IMR-90 (cell line): ENCODE results near the gene MTMR2. TPM values are rescaled to one million over a fixed set of nuclear protein-coding genes. Genes with fewer than 3 reads are reported as not detected.
"Not testable (repeated sequence)": the region's sequence is repeated elsewhere in the genome, so short reads cannot be mapped to it uniquely, and the experiment has no call there.

Experiments used
- ATAC-seq: fragments of 200-7000 bp; cut with Tn5 transposase; 2 replicates; pipeline ENCODE4 v1.9.1; 2020; ENCODE audit warnings: low read depth, mild to moderate bottlenecking, moderate library complexity
- BruUV-seq: library from RNA; stranded (reverse); fragments of 400-500 nt; replicated peaks from 2 replicates; lab custom pipeline; 2021; lab: Mats Ljungman, UMichigan
- CTCF ChIA-PET: fragments of 300-600 bp; formaldehyde crosslinking; extraction: SDS; loops from one replicate; lab custom pipeline; 2021; ENCODE audit warnings: antibody characterized with exemption; lab: Yijun Ruan, JAX
- POLR2A ChIA-PET: fragments of 300-600 bp; sonication (Branson Sonifier 250); formaldehyde crosslinking; loops from one replicate; lab custom pipeline; 2022; ENCODE audit warnings: antibody characterized with exemption; ENCODE audit not compliant: unreplicated experiment; lab: Charles Lee
- DNase-seq: peaks from one replicate; pipeline ENCODE4 v3.0.0; 2013
- H2AFZ ChIP-seq: replicated peaks from 2 replicates; pipeline ENCODE3; 2013; ENCODE audit warnings: low read length, mild to moderate bottlenecking; ENCODE audit not compliant: poor library complexity
- H2AK5ac ChIP-seq: 2 replicates; pipeline ENCODE4 v1.6.1; 2013; ENCODE audit warnings: low read depth, low read length, inconsistent platforms
- H2AK9ac ChIP-seq: replicated peaks from 2 replicates; pipeline ENCODE3; 2013; ENCODE audit warnings: mild to moderate bottlenecking, low read depth, low read length, moderate library complexity; ENCODE audit not compliant: poor library complexity
- H2BK120ac ChIP-seq: 2 replicates; pipeline ENCODE4 v1.6.1; 2013; ENCODE audit warnings: low read depth, low read length, inconsistent platforms
- H2BK15ac ChIP-seq: 3 replicates; pipeline ENCODE4 v1.6.1; 2013; ENCODE audit warnings: low read depth, low read length, inconsistent platforms
- H2BK20ac ChIP-seq: 2 replicates; pipeline ENCODE4 v1.6.1; 2013; ENCODE audit warnings: low read depth, mild to moderate bottlenecking, inconsistent platforms, low read length, moderate library complexity
- H2BK5ac ChIP-seq: 2 replicates; pipeline ENCODE4 v1.6.1; 2013; ENCODE audit warnings: mild to moderate bottlenecking, low read depth, low read length, inconsistent platforms; ENCODE audit not compliant: poor library complexity, severe bottlenecking
- H3K14ac ChIP-seq: replicated peaks from 2 replicates; pipeline ENCODE4 v1.6.1; 2013; ENCODE audit warnings: low read depth, low read length, inconsistent platforms
- H3K18ac ChIP-seq: 2 replicates; pipeline ENCODE4 v1.6.1; 2013; ENCODE audit warnings: low read depth, low read length, control low read depth
- H3K23ac ChIP-seq: 2 replicates; pipeline ENCODE4 v1.6.1; 2013; ENCODE audit warnings: low read depth, low read length, inconsistent platforms
- H3K27ac ChIP-seq: 2 replicates; pipeline ENCODE4 v1.5.1; 2013; ENCODE audit warnings: mild to moderate bottlenecking, control low read depth, low read length; ENCODE audit not compliant: insufficient read depth
- H3K27me3 ChIP-seq: 2 replicates; pipeline ENCODE4 v1.6.1; 2013; ENCODE audit warnings: low read length; ENCODE audit not compliant: control insufficient read depth, insufficient read depth
- H3K36me3 ChIP-seq: 2 replicates; pipeline ENCODE4 v1.6.1; 2013; ENCODE audit warnings: low read length, mixed read lengths; ENCODE audit not compliant: control insufficient read depth, insufficient read depth
- H3K4ac ChIP-seq: 2 replicates; pipeline ENCODE4 v1.6.1; 2013; ENCODE audit warnings: low read depth, low read length, inconsistent platforms
- H3K4me1 ChIP-seq: 2 replicates; pipeline ENCODE4 v1.6.1; 2013; ENCODE audit warnings: low read length, mixed read lengths; ENCODE audit not compliant: control insufficient read depth, insufficient read depth
- H3K4me2 ChIP-seq: 2 replicates; pipeline ENCODE4 v1.6.1; 2013; ENCODE audit warnings: low read depth, mild to moderate bottlenecking, control low read depth, low read length, moderate library complexity
- H3K4me3 ChIP-seq: 2 replicates; pipeline ENCODE4 v1.5.1; 2013; ENCODE audit warnings: low read depth, mild to moderate bottlenecking, control low read depth, low read length, moderate library complexity; ENCODE audit not compliant: insufficient read depth
- H3K56ac ChIP-seq: 2 replicates; pipeline ENCODE4 v1.6.1; 2013; ENCODE audit warnings: low read length, inconsistent platforms; ENCODE audit not compliant: insufficient read depth; ENCODE audit errors: extremely low read depth
- H3K79me1 ChIP-seq, 2 experiments: 2 replicates each; pipeline ENCODE4 v1.6.1; 2013; ENCODE audit warnings: low read length in 2 of 2, inconsistent platforms in 1 of 2, low read depth in 1 of 2
- H3K9ac ChIP-seq: 2 replicates; pipeline ENCODE4 v1.6.1; 2013; ENCODE audit warnings: low read depth, low read length, control low read depth
- H3K9me1 ChIP-seq: 2 replicates; pipeline ENCODE4 v1.6.1; 2013; ENCODE audit warnings: low read length, inconsistent platforms; ENCODE audit not compliant: insufficient read depth
- H3K9me3 ChIP-seq: 2 replicates; pipeline ENCODE4 v1.6.1; 2013; ENCODE audit warnings: low read length; ENCODE audit not compliant: control insufficient read depth, insufficient read depth
- H4K20me1 ChIP-seq: 2 replicates; pipeline ENCODE4 v1.6.1; 2013; ENCODE audit warnings: low read length, inconsistent platforms; ENCODE audit not compliant: insufficient read depth
- H4K5ac ChIP-seq: 2 replicates; pipeline ENCODE4 v1.6.1; 2013; ENCODE audit warnings: mild to moderate bottlenecking, low read depth, low read length, control low read depth
- H4K8ac ChIP-seq, 2 experiments: 2 replicates each; pipeline ENCODE4 v1.6.1; 2013; ENCODE audit warnings: low read depth in 2 of 2, low read length in 2 of 2, control low read depth in 1 of 2, inconsistent platforms in 1 of 2
- H4K91ac ChIP-seq: 2 replicates; pipeline ENCODE4 v1.6.1; 2013; ENCODE audit warnings: low read depth, low read length, inconsistent platforms; ENCODE audit not compliant: insufficient read depth
- CEBPB ChIP-seq: IDR thresholded peaks from 2 replicates; pipeline ENCODE4 v1.6.1; 2012; ENCODE audit warnings: low read depth, low read length, improper control_type of control experiment
- ELK1 ChIP-seq: fragments of 150-350 bp; IDR thresholded peaks from 2 replicates; pipeline ENCODE4 v1.6.1; 2016; ENCODE audit warnings: low read depth, mild to moderate bottlenecking, low read length, moderate library complexity, borderline replicate concordance
- NFE2L2 ChIP-seq: fragments of 150-350 bp; IDR thresholded peaks from 2 replicates; pipeline ENCODE4 v1.6.1; 2016; ENCODE audit warnings: low read depth, mild to moderate bottlenecking, low read length
- POLR2A ChIP-seq: IDR thresholded peaks from 2 replicates; pipeline ENCODE4 v1.6.1; 2012; ENCODE audit warnings: mild to moderate bottlenecking, low read depth, low read length
- WGBS, 2 experiments: methylation state at CpG; one replicate each; pipeline versions ENCODE4 v1.1.5 to v1.1.7; 2013; ENCODE audit warnings: missing lambda C conversion rate in 2 of 2; ENCODE audit not compliant: insufficient read length in 1 of 2; ENCODE audit errors: extremely low coverage in 2 of 2; 5-methylcytosine and 5-hydroxymethylcytosine counted together
- dilution Hi-C: fragments of 300-500 bp; cut with HindIII; formaldehyde crosslinking; loops from one replicate; pipeline ENCODE4 v1.14.3; 2018; ENCODE audit warnings: low sequenced_read_pairs; ENCODE audit not compliant: unreplicated experiment
- in situ Hi-C: fragments of 300-500 bp; cut with MboI; formaldehyde crosslinking; loops from 3 replicates; pipeline ENCODE4 v1.14.3; 2019; ENCODE audit warnings: low sequenced_read_pairs, inconsistent platforms, mixed read lengths
- intact Hi-C: fragments of 100-400 bp; cut with micrococcal nuclease; formaldehyde crosslinking; loops from 2 replicates; pipeline ENCODE4 v1.10.0; 2022
- polyA plus RNA-seq, 3 experiments: library from polyadenylated mRNA; depleted of rRNA; stranded (reverse); fragments of >200 nt; gene quantifications; 2 replicates each; pipeline ENCODE4 v1.2.3, GENCODE V29; 2012; ENCODE audit warnings: low replicate concordance in 1 of 3
- total RNA-seq: library from RNA; depleted of rRNA; stranded (reverse); fragments of >200 nt; gene quantifications from 2 replicates; pipeline ENCODE4 v1.2.3, GENCODE V29; 2012

The MTMR2 gene
- total and polyA plus RNA-seq, 2 of the 4 experiments (the other 2 are of a cell fraction) = 16.6 to 30.6 TPM

- H3K4me2 ChIP-seq = no peak overlapping the region
- no peak overlapping the region for H3K9ac ChIP-seq
- H2AK9ac ChIP-seq = no peak overlapping the region
- no peaks in the 10 kb centered on the region for H3K27me3 ChIP-seq
- H3K18ac ChIP-seq = no peak overlapping the region
- H3K4me3 ChIP-seq = no peak overlapping the region
- H3K4me1 ChIP-seq = no peaks in the 10 kb centered on the region; the same call in 1 of the 2 replicates
- H4K20me1 ChIP-seq = no peaks in the 10 kb centered on the region
- no peak overlapping the region for H2BK5ac ChIP-seq
- no peak for DNase-seq
- H2BK15ac ChIP-seq = no peak overlapping the region
- no peaks in the 10 kb centered on the region for H3K9me3 ChIP-seq
- H3K56ac ChIP-seq = no peak overlapping the region
- dilution Hi-C loops = no loop called here
- no CpG with 5 or more reads among the region's 2 CpGs for WGBS, 2 experiments
- H2AK5ac ChIP-seq = no peak overlapping the region
- POLR2A ChIA-PET = no interaction called here
- no peak overlapping the region for H2BK120ac ChIP-seq
- H3K79me1 ChIP-seq = peaks cover 0 to 6% of the 10 kb centered on the region in 2 experiments; a peak in 1 of 4 replicates
- H3K14ac ChIP-seq = no peak overlapping the region
- no peak overlapping the region for H4K8ac ChIP-seq
- intact Hi-C loops = no loop called here
- no peak overlapping the region for H3K4ac ChIP-seq
- peaks cover 7% of the 10 kb centered on the region; the same call in 1 of the 2 replicates for H3K36me3 ChIP-seq
- no TSS peak for BruUV-seq
- no peak overlapping the region for H3K23ac ChIP-seq
- no peak overlapping the region for H4K91ac ChIP-seq
- H3K9me1 ChIP-seq = no peaks in the 10 kb centered on the region
- ATAC-seq = no peak
- H3K27ac ChIP-seq = no peak overlapping the region
- no peak overlapping the region for H4K5ac ChIP-seq
- H2AFZ ChIP-seq = no peak overlapping the region
- CTCF ChIA-PET = no interaction called here
- in situ Hi-C loops = no loop called here
- TF ChIP-seq CEBPB = no peak
- TF ChIP-seq ELK1 = no peak
- TF ChIP-seq NFE2L2 = no peak
- no peak for TF ChIP-seq POLR2A
- no peak overlapping the region for H2BK20ac ChIP-seq
Measured at GRCh38 chr11:95816037-95816436, 107.9 kb downstream of the MTMR2 start.

GRCh38 chr11:95811052-95811451 is 112.9 kb downstream of the MTMR2 start:
- intact Hi-C loops, H3K9me3 ChIP-seq, H4K5ac ChIP-seq, H3K14ac ChIP-seq, dilution Hi-C loops, H2BK120ac ChIP-seq, H2BK15ac ChIP-seq, H3K9me1 ChIP-seq, H3K56ac ChIP-seq, CTCF ChIA-PET, ATAC-seq, H2BK20ac ChIP-seq, H3K23ac ChIP-seq, H3K9ac ChIP-seq, H3K4me2 ChIP-seq, H3K36me3 ChIP-seq, H4K91ac ChIP-seq, H4K8ac ChIP-seq, H3K4me3 ChIP-seq, H2BK5ac ChIP-seq, BruUV-seq, H3K4me1 ChIP-seq, H3K79me1 ChIP-seq, DNase-seq, H3K18ac ChIP-seq, H2AFZ ChIP-seq, H3K4ac ChIP-seq, in situ Hi-C loops, H3K27ac ChIP-seq, H3K27me3 ChIP-seq, H2AK5ac ChIP-seq, H4K20me1 ChIP-seq, H2AK9ac ChIP-seq: not testable (repeated sequence)
- POLR2A ChIA-PET = interaction anchor here (0.7 kb wide), 1 partner anchor 7 kb away, joined by 3 read pairs; no protein-coding TSS in a partner anchor
- no CpG with 5 or more reads among the region's 4 CpGs for WGBS, 2 experiments
